Measurements from ENCODE around the gene PIP4P1. TPM values are rescaled to one million over a fixed set of nuclear protein-coding genes. Genes with fewer than 3 reads are reported as not detected.
"Not testable (repeated sequence)": the region's sequence is repeated elsewhere in the genome, so short reads cannot be mapped to it uniquely, and the experiment has no call there.

The PIP4P1 gene
- total RNA-seq (10 to 100 TPM; 11.8 to 32.0 (median 24.2) TPM), polyA plus RNA-seq (10 to 100 TPM; 29.7 to 32.9 TPM)
- long read RNA-seq, donor 1, transcript PIP4P1-201 (7 exons, 1,961 nt): major isoform, 16 of 42 reads
- long read RNA-seq, donor 1, transcript PIP4P1-202 (7 exons, 1,696 nt): minor isoform, 8 of 42 reads
- long read RNA-seq, donor 1, partial matches to known transcripts: 10 of 42 reads
- long read RNA-seq, donor 1, other reads (novel, unspliced or antisense): 6 of 42 reads
- long read RNA-seq, donor 2, transcript PIP4P1-201 (7 exons, 1,961 nt): minor isoform, 9 of 21 reads
- long read RNA-seq, donor 2, transcript PIP4P1-202 (7 exons, 1,696 nt): major isoform, 11 of 21 reads
- long read RNA-seq, donor 2, partial matches to known transcripts: 0 of 21 reads
- long read RNA-seq, donor 2, other reads (novel, unspliced or antisense): 0 of 21 reads
- long read RNA-seq, donor 3, transcript PIP4P1-201 (7 exons, 1,961 nt): major isoform, 33 of 64 reads
- long read RNA-seq, donor 3, transcript PIP4P1-202 (7 exons, 1,696 nt): minor isoform, 13 of 64 reads
- long read RNA-seq, donor 3, partial matches to known transcripts: 8 of 64 reads
- long read RNA-seq, donor 3, other reads (novel, unspliced or antisense): 8 of 64 reads

DNA sequence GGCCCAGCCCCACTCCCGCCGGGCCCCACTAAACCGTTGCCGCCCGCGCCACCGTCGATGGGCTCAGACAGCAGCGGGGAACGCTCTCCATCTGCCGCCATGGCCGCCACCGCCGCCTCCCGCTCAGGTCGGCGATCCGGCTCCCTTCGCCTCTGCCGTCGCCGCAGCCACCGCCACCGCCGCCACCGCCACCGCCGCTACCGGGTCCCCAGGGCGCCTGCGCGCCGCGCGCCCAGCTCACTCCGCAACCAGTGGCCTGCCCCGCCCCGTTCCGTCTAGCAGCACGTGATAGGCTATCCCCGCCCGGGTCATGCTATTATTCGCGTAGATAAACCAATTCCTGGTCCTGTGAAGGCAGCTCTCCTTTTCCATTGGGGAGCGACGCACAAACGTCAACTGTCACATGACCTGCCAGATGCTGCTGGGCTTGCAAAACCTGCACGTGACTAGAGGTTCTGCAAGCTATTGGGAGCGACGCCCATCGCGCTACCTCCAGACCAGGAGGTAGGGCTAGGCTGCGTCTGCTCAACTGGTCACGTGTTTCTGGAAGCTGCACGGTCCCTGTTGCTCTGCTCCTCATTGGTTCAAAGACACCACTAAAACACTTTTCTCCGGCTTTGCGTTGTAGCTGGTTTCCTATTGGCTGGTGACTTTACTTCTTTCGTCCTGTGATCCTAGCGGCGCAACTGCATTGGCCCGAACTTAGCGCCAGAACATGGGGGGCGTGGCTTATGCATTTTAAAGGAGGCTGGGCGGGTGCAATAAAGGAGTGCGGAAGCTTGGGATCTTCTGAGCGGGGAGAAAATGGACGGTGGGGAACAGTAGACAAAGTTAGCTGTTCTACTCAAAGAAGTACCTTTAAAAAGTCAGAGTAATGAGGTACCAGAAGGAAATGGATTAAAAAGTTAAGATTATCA lies at the start of gene PIP4P1:
TSS of gene PIP4P1 (minus strand) at position 210 of the 917 bp plus-strand sequence. CDS start at position 101, 109 bp downstream.
- Histone ChIP-seq H3K9me3 (no peaks in the 10 kb centered on the region), H3K27me3 (no peaks in the 10 kb centered on the region), H3K4me1 (ENCODE audit: insufficient read depth) (peaks cover 3% of the 10 kb centered on the region), H3K36me3 (no peaks in the 10 kb centered on the region), H3K27ac (peak within 1 kb of the TSS; percentile 68 to 74), H3K4me3 (peak within 1 kb of the TSS; percentile 92)
- DNase-seq: peak; percentile 95 to 99 (median 97)
- intact Hi-C loops (cut with DNase I): loop anchor here in 2 of 4 donors (2.0 to 5.0 kb wide), 3 partner anchors 49 to 221 kb away; partner anchors contain the start of genes RNASE4 (in 1 of the 2) and TEP1 (in 1 of the 2)
- TF ChIP-seq EP300 (IDR thresholded peaks at IDR 0.05) (peak; percentile 94), CTCF (IDR thresholded peaks at IDR 0.05) (no peak), POLR2A (IDR thresholded peaks at IDR 0.05) (peak; percentile 85)
- 0 to 1% (median 0%) methylated on average over 56 to 67 of the region's 67 CpGs for WGBS, 3 donors

DNA sequence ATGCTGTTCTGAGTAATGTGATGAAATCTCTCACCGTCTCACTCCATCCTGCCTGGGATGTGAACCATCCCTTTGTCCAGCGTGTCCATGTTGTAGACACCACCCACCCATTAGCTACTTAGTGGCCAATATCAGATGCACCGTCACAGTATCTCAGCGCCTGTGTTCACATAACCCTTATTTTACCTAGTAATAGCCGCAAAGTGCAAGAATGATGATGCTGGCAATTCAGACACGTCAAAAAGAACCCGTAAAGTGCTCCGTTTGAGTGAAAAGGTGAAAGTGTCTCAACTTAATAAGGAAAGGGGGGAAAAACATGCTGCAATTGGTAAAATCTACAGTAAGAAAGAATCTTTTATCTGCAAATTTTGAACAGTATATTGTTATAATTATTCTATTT lies 47.1 kb upstream of the PIP4P1 start:
- Histone ChIP-seq H3K27ac (no peak overlapping the region), H3K9me3 (no peaks in the 10 kb centered on the region), H3K36me3 (no peaks in the 10 kb centered on the region), H3K4me3 (no peak overlapping the region), H3K4me1 (ENCODE audit: insufficient read depth) (no peaks in the 10 kb centered on the region), H3K27me3 (no peaks in the 10 kb centered on the region)
- 88 to 94% (median 88%) methylated on average over 8 of the region's 8 CpGs for WGBS, 3 donors
- intact Hi-C loops (cut with DNase I): no loop called here
- no peak for DNase-seq
- TF ChIP-seq POLR2A (IDR thresholded peaks at IDR 0.05) (no peak), EP300 (IDR thresholded peaks at IDR 0.05) (no peak), CTCF (IDR thresholded peaks at IDR 0.05) (no peak)

GRCh38 chr14:20507537-20507936 lies 46.3 kb upstream of the PIP4P1 start:
- H3K27me3 ChIP-seq; H3K36me3 ChIP-seq; H3K27ac ChIP-seq; DNase-seq; intact Hi-C loops (cut with DNase I); H3K4me3 ChIP-seq; H3K4me1 ChIP-seq (ENCODE audit: insufficient read depth); H3K9me3 ChIP-seq: not testable (repeated sequence)
- 85 to 94% (median 92%) methylated on average over 3 of the region's 3 CpGs for WGBS, 3 donors

DNA sequence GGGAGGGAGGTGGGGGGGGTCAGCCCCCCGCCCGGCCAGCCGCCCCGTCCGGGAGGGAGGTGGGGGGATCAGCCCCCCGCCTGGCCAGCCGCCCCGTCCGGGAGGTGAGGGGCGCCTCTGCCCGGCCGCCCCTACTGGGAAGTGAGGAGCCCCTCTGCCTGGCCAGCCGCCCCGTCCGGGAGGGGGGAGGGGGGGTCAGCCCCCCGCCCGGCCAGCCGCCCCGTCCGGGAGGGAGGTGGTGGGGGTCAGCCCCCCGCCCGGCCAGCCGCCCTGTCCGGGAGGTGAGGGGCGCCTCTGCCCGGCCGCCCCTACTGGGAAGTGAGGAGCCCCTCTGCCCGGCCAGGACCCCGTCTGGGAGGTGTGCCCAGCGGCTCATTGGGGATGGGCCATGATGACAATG lies 45.5 kb upstream of the PIP4P1 start:
- intact Hi-C loops (cut with DNase I); H3K27ac ChIP-seq; H3K4me3 ChIP-seq; H3K9me3 ChIP-seq; H3K36me3 ChIP-seq; H3K4me1 ChIP-seq (ENCODE audit: insufficient read depth); DNase-seq; H3K27me3 ChIP-seq: not testable (repeated sequence)
- WGBS, 3 donors: no CpG with 5 or more reads among the region's 30 CpGs

- H3K27ac ChIP-seq; H3K27me3 ChIP-seq; intact Hi-C loops (cut with DNase I); H3K4me1 ChIP-seq (ENCODE audit: insufficient read depth); H3K9me3 ChIP-seq; DNase-seq; H3K4me3 ChIP-seq; H3K36me3 ChIP-seq: not testable (repeated sequence)
- WGBS, 3 donors: 94% methylated on average over 16 of the region's 30 CpGs; no CpG with 5 or more reads in 2 of the 3 donors
Measured at GRCh38 chr14:20506276-20506675, 45.0 kb upstream of the PIP4P1 start.

All from ovary (tissue), 10 donors.